Lower leg skin (tissue), 4 donors: ENCODE data around the gene POLDIP2. TPM values are rescaled to one million over a fixed set of nuclear protein-coding genes. Genes with fewer than 3 reads are reported as not detected.
A peak's percentile ranks its signal among the peaks of the same experiment; 100 is the strongest.

Source experiments
- DNase-seq, 2 donors: peaks; one replicate each; pipeline ENCODE4 v3.0.0-alpha.2; 2019; ENCODE audit warnings: low spot score in 2 of 2
- H3K4me3 ChIP-seq: fragments of 200-600 bp; sonication (generic); 2 replicates; pipeline ENCODE4 v1.5.1; 2017; ENCODE audit warnings: mild to moderate bottlenecking, low read depth; ENCODE audit not compliant: poor library complexity, severe bottlenecking
- POLR2A ChIP-seq, 2 donors: fragments of 450-650 bp; IDR thresholded peaks; one replicate each; pipeline ENCODE4 v1.6.1; 2016 to 2017; ENCODE audit warnings: antibody characterized with exemption in 2 of 2, mild to moderate bottlenecking in 1 of 2, moderate library complexity in 1 of 2
- WGBS, 2 donors: methylation state at CpG; one replicate each; pipeline ENCODE4 v1.1.5; 2018; 5-methylcytosine and 5-hydroxymethylcytosine counted together
- intact Hi-C: fragments of 100-400 bp; cut with DNase I; formaldehyde crosslinking; loops from one replicate; pipeline ENCODE4 v1.15.0; 2023; ENCODE audit warnings: low total_unique reads
- total RNA-seq, 4 donors: library from RNA; depleted of rRNA; stranded (reverse); fragments of >200 nt; gene quantifications; one replicate each; pipeline ENCODE4 v1.1.0, GENCODE V29; 2016
- TF ChIP-seq, protein P1 (sequence below), 3 donors: fragments of 450-650 bp; IDR thresholded peaks; one replicate each; pipeline ENCODE4 v1.5.1; 2016; ENCODE audit warnings: antibody characterized with exemption in 3 of 3, mild to moderate bottlenecking in 3 of 3, moderate library complexity in 2 of 3

The POLDIP2 gene
- total RNA-seq, 4 donors from 2014 or later: 52.1 to 90.2 (median 73.7) TPM

DNA sequence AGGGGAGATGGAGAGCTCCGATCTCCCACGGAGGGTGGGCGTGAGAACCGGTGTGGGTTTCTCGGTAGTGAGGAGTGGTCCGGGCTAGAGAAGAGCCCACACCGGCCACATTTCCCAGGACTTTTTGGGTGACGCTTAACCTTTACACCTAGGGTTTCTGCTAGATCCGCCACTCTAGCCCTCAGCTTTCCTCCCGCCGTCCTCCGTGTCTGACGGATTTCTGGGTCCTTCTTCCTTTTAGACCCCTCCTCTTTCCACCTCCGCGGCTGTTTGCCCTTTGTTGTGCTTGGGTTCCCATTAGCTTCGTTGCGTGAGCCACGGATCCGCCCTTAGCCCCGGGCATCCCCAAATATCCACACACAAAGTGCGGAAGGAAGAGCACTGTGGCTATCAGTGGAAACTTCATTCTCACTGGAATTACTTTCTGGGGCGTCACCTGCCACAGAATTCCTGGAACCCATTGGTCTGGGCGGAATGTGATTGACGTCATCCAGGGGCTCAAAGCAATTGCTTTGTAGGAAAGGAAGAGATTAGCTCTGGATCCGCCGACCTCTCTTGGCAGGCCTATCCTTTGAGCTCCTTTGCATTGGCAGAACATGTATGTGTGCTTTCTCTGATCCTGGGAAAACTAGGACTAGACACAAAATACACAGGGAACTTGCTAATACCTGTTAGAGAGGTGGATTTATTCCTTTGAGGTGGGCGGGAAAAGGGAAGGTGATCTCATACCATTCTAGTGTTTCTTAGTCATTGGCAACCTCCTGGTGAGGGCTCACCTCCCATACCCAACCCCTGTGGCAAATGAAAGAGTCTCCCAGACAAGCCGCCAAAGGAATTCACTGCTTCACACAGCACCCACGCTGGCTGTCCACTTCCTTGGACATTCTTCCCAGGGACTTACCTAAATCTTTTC is 21.1 kb downstream of the POLDIP2 start:
- no peak for TF ChIP-seq POLR2A (IDR thresholded peaks at IDR 0.05)
- TF ChIP-seq, protein P1, sequence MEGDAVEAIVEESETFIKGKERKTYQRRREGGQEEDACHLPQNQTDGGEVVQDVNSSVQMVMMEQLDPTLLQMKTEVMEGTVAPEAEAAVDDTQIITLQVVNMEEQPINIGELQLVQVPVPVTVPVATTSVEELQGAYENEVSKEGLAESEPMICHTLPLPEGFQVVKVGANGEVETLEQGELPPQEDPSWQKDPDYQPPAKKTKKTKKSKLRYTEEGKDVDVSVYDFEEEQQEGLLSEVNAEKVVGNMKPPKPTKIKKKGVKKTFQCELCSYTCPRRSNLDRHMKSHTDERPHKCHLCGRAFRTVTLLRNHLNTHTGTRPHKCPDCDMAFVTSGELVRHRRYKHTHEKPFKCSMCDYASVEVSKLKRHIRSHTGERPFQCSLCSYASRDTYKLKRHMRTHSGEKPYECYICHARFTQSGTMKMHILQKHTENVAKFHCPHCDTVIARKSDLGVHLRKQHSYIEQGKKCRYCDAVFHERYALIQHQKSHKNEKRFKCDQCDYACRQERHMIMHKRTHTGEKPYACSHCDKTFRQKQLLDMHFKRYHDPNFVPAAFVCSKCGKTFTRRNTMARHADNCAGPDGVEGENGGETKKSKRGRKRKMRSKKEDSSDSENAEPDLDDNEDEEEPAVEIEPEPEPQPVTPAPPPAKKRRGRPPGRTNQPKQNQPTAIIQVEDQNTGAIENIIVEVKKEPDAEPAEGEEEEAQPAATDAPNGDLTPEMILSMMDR (IDR thresholded peaks at IDR 0.05): no peak
- peak; percentile 51 to 90 for DNase-seq
- WGBS, 2 donors: 4 to 5% methylated on average over 29 of the region's 29 CpGs
- H3K4me3 ChIP-seq: peak overlapping the region; percentile 80
- intact Hi-C loops: no loop called here

DNA sequence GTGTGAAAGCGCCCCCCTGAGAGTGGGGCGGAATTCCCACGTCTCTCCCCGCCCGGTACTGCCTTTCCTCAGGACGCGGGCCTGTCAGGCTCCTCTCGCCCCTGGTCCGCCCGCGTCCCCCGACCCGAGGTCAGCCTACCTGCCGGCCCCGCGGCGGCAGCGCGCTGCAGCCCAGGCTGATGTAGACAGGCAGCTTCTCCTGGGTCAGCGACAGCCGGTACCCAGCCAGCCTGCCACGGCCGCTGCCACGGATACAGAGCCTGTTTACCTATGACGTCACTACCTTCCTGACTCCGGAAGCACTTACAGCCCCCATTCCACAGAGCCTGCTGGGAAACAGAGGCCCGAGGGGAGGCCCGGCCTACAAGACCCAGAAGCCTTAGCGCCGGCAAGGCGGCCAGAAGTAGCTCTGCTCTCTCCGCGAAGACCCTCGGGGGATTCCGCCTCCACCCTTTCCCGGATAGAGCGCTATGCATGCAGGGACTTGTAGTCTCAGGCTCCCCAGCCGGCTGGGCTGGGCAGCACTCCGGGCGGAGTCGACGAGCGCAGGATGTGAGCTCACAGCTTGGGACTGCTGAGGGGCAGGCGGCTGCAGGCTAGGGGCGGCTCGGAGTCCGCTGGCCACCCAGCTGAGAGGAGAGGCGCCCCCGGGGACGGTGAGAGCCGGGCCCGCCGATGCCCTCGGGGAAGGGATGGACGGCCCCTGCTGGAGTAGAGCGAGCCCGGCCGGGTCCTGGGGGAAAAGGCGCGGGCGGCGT is 21.9 kb downstream of the POLDIP2 start, which contains the start of the genes IFT20 and TNFAIP1:
IFT20 (minus strand) TSS at position 272 of the 758 bp plus-strand sequence. CDS start 3,487 bp downstream, outside the sequence.
TNFAIP1 (plus strand) TSS at position 561 of the 758 bp plus-strand sequence. CDS start 3,761 bp downstream, outside the sequence.
- intact Hi-C loops: no loop called here
- WGBS, 2 donors: 1% methylated on average over 57 to 59 of the region's 62 CpGs
- peak within 1 kb of the TSS; percentile 80 for H3K4me3 ChIP-seq
- peak; percentile 99 for DNase-seq
- TF ChIP-seq, protein P1 (IDR thresholded peaks at IDR 0.05): no peak
- peak in 1 of 2 donors; percentile 44 for TF ChIP-seq POLR2A (IDR thresholded peaks at IDR 0.05)

GRCh38 chr17:28334666-28335200 is 22.6 kb downstream of the POLDIP2 start:
- DNase-seq: no peak
- TF ChIP-seq, protein P1 (IDR thresholded peaks at IDR 0.05): no peak
- TF ChIP-seq POLR2A (IDR thresholded peaks at IDR 0.05): no peak
- WGBS, 2 donors: 5 to 8% methylated on average over 18 of the region's 18 CpGs
- H3K4me3 ChIP-seq: peak overlapping the region; percentile 76
- intact Hi-C loops: no loop called here

- H3K4me3 ChIP-seq: no peak overlapping the region
- intact Hi-C loops: no loop called here
- 41 to 51% methylated on average over 6 of the region's 6 CpGs for WGBS, 2 donors
- no peak for DNase-seq
- TF ChIP-seq, protein P1 (IDR thresholded peaks at IDR 0.05): no peak
- no peak for TF ChIP-seq POLR2A (IDR thresholded peaks at IDR 0.05)
Observed at GRCh38 chr17:28334171-28334570, 23.2 kb downstream of the POLDIP2 start.

DNA sequence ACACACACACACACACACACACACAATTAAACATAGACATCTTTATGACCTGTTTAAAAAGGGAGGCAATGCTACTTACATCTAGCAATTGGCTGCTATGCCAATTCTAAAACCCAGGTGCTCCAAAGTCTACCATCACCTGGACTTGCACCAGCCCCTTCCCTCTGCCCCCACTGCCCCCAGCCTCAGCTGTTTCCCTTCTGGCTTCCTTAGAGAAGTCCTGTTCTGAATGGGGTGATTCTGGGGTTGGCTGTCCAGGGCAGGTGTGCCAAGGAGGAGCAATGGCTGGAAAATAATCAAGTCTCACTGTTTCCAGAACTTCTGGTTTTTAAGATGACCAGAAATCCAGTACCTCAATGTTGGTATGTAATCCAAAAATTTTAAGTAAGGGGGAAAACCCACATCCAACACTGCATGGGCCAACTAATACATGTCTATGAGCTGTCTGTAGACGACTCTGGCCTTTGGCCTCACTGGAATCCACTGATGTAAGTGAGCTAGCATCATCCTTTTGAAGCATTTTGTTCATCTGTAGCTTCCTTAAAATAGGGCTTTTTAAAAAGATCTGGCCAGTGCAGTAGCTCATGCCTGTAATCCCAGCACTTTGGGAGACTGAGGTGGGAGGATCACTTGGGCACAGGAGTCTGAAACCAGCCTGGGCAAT is 24.1 kb downstream of the POLDIP2 start:
- intact Hi-C loops: no loop called here
- no peak overlapping the region for H3K4me3 ChIP-seq
- WGBS, 2 donors: 76 to 77% methylated on average over 1 of the region's 1 CpG
- TF ChIP-seq, protein P1 (IDR thresholded peaks at IDR 0.05): no peak
- no peak for TF ChIP-seq POLR2A (IDR thresholded peaks at IDR 0.05)
- DNase-seq: peak in 1 of 2 donors; percentile 40
